ENCODE results near the gene IPMK. TPM values are rescaled to one million over a fixed set of nuclear protein-coding genes. Genes with fewer than 3 reads are reported as not detected.
"Not testable (repeated sequence)": the region's sequence is repeated elsewhere in the genome, so short reads cannot be mapped to it uniquely, and the experiment has no call there.

The IPMK gene
- total RNA-seq, 3 donors from 2014 or later, result 7.5 to 13.5 (median 7.9) TPM

DNA sequence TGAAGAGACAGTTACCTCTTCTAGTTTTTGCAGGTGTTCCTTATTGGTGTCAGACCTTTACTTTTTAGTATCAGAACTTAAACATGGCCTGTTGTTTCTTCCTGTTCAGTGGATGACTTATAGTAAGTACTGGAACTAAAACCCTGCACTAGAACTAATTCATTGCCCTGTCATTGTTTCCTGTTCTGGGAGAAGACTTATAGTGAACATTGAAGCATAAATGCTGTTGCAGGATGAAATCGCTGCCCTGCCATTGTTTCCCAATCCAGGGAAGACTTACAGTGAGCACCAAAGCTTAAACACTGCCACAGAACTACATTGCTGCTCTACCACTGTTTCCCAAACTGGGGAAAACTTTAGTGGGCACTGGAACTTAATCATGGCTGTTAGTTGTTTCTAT lies 13.1 kb downstream of the IPMK start:
- Histone ChIP-seq H3K36me3 (no peaks in the 10 kb centered on the region), H3K4me1 (no peaks in the 10 kb centered on the region), H3K4me3 (no peak overlapping the region), H3K27ac (no peak overlapping the region), H3K9me3 (no peaks in the 10 kb centered on the region), H3K27me3 (no peaks in the 10 kb centered on the region)
- intact Hi-C loops (cut with DNase I; ENCODE audit: low total_unique reads), result no loop called here
- TF ChIP-seq POLR2AphosphoS5 (IDR thresholded peaks at IDR 0.05), result no peak
- no peak for DNase-seq (ENCODE audit: low spot score in 2 of 2)

DNA sequence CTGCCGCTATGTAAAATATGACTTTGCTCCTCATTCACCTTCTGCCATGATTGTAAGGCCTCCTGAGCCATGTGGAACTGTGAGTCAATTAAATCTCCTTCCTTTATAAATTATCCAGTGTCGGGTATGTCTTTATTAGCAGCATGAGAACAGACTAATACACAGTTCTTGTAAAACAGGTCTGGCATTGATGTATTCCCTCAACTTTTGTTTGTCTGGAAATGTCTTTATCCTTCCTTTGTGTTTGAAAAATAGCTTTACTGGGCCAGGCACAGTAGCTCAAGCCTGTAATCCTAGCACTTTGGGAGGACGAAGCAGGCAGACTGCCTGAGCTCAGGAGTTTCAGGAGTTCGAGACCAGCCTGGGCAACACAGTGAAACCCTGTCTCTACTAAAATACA lies 14.5 kb downstream of the IPMK start:
- no peak for DNase-seq (ENCODE audit: low spot score in 2 of 2)
- Histone ChIP-seq H3K9me3 (no peaks in the 10 kb centered on the region), H3K4me3 (no peak overlapping the region), H3K27ac (no peak overlapping the region), H3K36me3 (no peaks in the 10 kb centered on the region), H3K27me3 (no peaks in the 10 kb centered on the region), H3K4me1 (no peaks in the 10 kb centered on the region)
- intact Hi-C loops (cut with DNase I; ENCODE audit: low total_unique reads), result no loop called here
- TF ChIP-seq POLR2A (IDR thresholded peaks at IDR 0.05) (no peak), POLR2AphosphoS5 (IDR thresholded peaks at IDR 0.05) (no peak)
- TF ChIP-seq, protein P1, sequence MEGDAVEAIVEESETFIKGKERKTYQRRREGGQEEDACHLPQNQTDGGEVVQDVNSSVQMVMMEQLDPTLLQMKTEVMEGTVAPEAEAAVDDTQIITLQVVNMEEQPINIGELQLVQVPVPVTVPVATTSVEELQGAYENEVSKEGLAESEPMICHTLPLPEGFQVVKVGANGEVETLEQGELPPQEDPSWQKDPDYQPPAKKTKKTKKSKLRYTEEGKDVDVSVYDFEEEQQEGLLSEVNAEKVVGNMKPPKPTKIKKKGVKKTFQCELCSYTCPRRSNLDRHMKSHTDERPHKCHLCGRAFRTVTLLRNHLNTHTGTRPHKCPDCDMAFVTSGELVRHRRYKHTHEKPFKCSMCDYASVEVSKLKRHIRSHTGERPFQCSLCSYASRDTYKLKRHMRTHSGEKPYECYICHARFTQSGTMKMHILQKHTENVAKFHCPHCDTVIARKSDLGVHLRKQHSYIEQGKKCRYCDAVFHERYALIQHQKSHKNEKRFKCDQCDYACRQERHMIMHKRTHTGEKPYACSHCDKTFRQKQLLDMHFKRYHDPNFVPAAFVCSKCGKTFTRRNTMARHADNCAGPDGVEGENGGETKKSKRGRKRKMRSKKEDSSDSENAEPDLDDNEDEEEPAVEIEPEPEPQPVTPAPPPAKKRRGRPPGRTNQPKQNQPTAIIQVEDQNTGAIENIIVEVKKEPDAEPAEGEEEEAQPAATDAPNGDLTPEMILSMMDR (IDR thresholded peaks at IDR 0.05), result no peak

DNA sequence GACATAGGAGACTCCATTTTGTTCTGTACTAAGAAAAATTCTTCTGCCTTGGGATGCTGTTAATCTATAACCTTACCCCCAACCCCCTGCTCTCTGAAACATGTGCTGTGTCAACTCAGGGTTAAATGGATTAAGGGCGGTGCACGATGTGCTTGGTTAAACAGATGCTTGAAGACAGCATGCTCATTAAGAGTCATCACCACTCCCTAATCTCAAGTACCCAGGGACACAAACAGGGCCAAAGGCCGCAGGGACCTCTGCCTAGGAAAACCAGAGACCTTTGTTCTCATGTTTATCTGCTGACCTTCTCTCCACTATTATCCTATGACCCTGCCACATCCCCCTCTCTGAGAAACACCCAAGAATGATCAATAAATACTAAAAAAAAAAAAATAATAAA lies 23.0 kb downstream of the IPMK start:
- H3K9me3 ChIP-seq; intact Hi-C loops (cut with DNase I; ENCODE audit: low total_unique reads); H3K36me3 ChIP-seq; H3K4me3 ChIP-seq; H3K4me1 ChIP-seq; H3K27ac ChIP-seq; H3K27me3 ChIP-seq; DNase-seq (ENCODE audit: low spot score in 2 of 2): not testable (repeated sequence)

DNA sequence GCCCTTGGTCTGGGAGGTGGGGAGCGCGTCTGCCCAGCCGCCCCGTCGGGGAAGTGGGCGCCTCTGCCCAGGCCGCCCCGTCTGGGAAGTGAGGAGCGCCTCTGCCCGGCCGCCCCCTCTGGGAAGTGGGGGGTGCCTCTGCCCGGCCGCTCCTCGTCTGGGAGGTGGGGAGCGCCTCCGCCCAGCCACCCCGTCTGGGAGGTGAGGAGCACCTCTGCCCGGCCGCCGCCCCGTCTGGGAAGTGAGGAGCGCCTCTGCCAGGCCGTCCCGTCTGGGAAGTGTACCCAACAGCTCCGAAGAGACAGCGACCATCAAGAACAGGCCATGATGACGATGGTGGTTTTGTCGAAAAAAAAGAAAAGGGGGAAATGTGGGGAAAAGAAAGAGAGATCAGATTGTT lies 23.5 kb downstream of the IPMK start:
- H3K4me1 ChIP-seq; H3K27ac ChIP-seq; H3K36me3 ChIP-seq; DNase-seq (ENCODE audit: low spot score in 2 of 2); H3K27me3 ChIP-seq; H3K4me3 ChIP-seq; H3K9me3 ChIP-seq; intact Hi-C loops (cut with DNase I; ENCODE audit: low total_unique reads): not testable (repeated sequence)

DNA sequence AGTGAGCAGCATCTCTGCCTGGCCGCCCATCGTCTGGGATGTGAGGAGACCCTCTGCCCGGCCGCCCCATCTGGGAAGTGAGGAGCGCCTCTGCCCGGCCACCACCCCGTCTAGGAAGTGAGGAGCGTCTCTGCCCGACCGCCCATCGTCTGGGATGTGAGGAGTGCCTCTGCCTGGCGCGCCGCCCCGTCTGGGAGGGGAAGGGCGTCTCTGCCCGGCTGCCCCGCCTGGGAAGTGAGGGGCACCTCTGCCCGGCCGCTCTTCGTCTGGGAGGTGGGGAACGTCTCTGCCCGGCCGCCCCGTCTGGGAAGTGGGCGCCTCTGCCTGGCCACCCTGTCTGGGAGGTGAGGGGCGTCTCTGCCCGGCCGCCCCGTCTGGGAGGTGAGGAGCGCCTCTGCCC lies 23.9 kb downstream of the IPMK start:
- H3K4me1 ChIP-seq; intact Hi-C loops (cut with DNase I; ENCODE audit: low total_unique reads); H3K27ac ChIP-seq; DNase-seq (ENCODE audit: low spot score in 2 of 2); H3K36me3 ChIP-seq; H3K27me3 ChIP-seq; H3K9me3 ChIP-seq; H3K4me3 ChIP-seq: not testable (repeated sequence)

DNA sequence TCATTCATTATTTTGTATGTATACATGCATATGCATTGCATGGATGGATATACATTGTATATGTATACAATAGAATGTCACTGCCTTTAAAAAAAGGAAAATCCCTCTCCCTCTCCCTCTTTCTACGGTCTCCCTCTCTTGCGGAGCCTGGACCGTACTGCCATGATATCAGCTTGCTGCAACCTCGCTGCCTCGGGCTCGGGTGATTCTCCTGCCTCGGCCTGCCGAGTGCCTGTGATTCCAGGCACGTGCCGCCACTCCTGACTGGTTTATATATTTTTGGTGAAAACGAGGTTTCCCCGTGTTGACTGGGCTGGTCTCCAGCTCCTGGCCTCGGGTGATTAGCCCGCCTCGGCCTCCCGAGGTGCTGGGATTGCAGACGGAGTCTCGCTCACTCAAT lies 24.4 kb downstream of the IPMK start:
- Histone ChIP-seq H3K27ac (no peak overlapping the region), H3K4me1 (no peaks in the 10 kb centered on the region), H3K27me3 (no peaks in the 10 kb centered on the region), H3K9me3 (peaks cover 6 to 8% of the 10 kb centered on the region in 2 donors), H3K4me3 (no peak overlapping the region), H3K36me3 (no peaks in the 10 kb centered on the region)
- intact Hi-C loops (cut with DNase I; ENCODE audit: low total_unique reads), result no loop called here
- TF ChIP-seq POLR2A (IDR thresholded peaks at IDR 0.05), result no peak
- TF ChIP-seq, protein P1 (IDR thresholded peaks at IDR 0.05), result no peak
- no peak for TF ChIP-seq POLR2AphosphoS5 (IDR thresholded peaks at IDR 0.05)
- no peak for DNase-seq (ENCODE audit: low spot score in 2 of 2)

DNA sequence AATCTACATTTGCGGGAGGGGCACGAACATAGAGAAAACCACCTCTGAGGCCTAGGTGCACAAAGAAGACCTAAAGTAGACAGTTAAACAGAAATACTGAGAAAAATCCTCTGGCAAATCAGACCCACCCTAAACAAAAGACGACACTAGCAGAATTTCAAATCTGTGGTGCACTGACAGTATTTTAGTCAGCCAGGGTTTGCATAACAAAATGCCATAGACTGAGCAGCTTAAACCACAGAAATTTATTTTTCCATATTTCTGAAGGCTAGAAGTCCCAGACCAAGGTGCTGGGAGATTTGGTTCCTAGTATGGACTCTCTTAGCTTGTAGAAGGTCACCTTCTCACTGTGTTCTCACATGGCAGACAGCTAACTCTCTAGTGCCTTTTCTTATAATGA lies 26.3 kb downstream of the IPMK start:
- intact Hi-C loops (cut with DNase I; ENCODE audit: low total_unique reads), result no loop called here
- H3K9me3 ChIP-seq, result peaks cover 6 to 8% of the 10 kb centered on the region in 2 donors
- no peak overlapping the region for H3K27ac ChIP-seq
- DNase-seq (ENCODE audit: low spot score in 2 of 2), result no peak
- H3K36me3 ChIP-seq, result no peaks in the 10 kb centered on the region
- no peak overlapping the region for H3K4me3 ChIP-seq
- no peaks in the 10 kb centered on the region for H3K4me1 ChIP-seq
- no peak for TF ChIP-seq POLR2A (IDR thresholded peaks at IDR 0.05)
- TF ChIP-seq POLR2AphosphoS5 (IDR thresholded peaks at IDR 0.05), result no peak
- TF ChIP-seq, protein P1 (IDR thresholded peaks at IDR 0.05), result no peak
- no peaks in the 10 kb centered on the region for H3K27me3 ChIP-seq
